HCT116 (cell line): ENCODE measurements around the gene RBM26. TPM values are rescaled to one million over a fixed set of nuclear protein-coding genes. Genes with fewer than 3 reads are reported as not detected.
A peak's percentile ranks its signal among the peaks of the same experiment; 100 is the strongest.

Experiments
- ATAC-seq: fragments of 200-7000 bp; cut with Tn5 transposase; 2 replicates; pipeline ENCODE4 v1.9.1; 2020; ENCODE audit warnings: mild to moderate bottlenecking, moderate library complexity
- BruUV-seq: library from RNA; stranded (reverse); fragments of 400-500 nt; replicated peaks from 2 replicates; lab custom pipeline; 2021; lab: Mats Ljungman, UMichigan
- CTCF ChIA-PET: fragments of 300-600 bp; sonication (Branson Sonifier 250); formaldehyde crosslinking; loops from one replicate; lab custom pipeline; 2021; ENCODE audit warnings: antibody characterized with exemption; lab: Charles Lee
- POLR2A ChIA-PET: fragments of 300-600, 350-600 bp; sonication (Branson Sonifier 250); formaldehyde crosslinking; loops from one replicate; lab custom pipeline; 2021; ENCODE audit warnings: antibody characterized with exemption; lab: Charles Lee
- RAD21 ChIA-PET, 2 experiments: fragments of 300-600 bp; sonication (Branson Sonifier 250); formaldehyde crosslinking; loops; one replicate each; lab custom pipeline; 2023; ENCODE audit warnings: low total read pairs in 2 of 2; ENCODE audit not compliant: uncharacterized antibody in 2 of 2, unreplicated experiment in 2 of 2, low non-redundant PET in 1 of 2; lab: Charles Lee
- DNase-seq: peaks from one replicate; pipeline ENCODE4 v3.0.0-alpha.2; 2010; ENCODE audit warnings: low read depth, low spot score
- H2AFZ ChIP-seq: fragments of 200-600 bp; shearing (Covaris generic), sonication (generic); 2 replicates; pipeline ENCODE4 v1.6.1; 2017; ENCODE audit warnings: low read depth, mixed run types, mixed read lengths, antibody characterized with exemption, low read length; ENCODE audit not compliant: poor library complexity, severe bottlenecking
- H3K27ac ChIP-seq: 2 replicates; pipeline ENCODE4 v1.5.1; 2012; ENCODE audit warnings: low read depth, low read length
- H3K27me3 ChIP-seq: fragments of 200-600 bp; sonication (generic); 2 replicates; pipeline ENCODE4 v1.6.1; 2016; ENCODE audit warnings: mixed run types, low read length, mixed read lengths; ENCODE audit not compliant: insufficient read depth
- H3K36me3 ChIP-seq, 2 experiments: fragments of 200-500 bp in 1 of 2; fragments of 200-600 bp in 1 of 2; sonication (Bioruptor generic) in 1 of 2; sonication (generic) in 1 of 2; 2 replicates each; pipeline versions ENCODE4 v1.5.1 to v1.6.1; 2014 to 2016; ENCODE audit warnings: low read length in 2 of 2, inconsistent platforms in 1 of 2, mixed read lengths in 1 of 2, mixed run types in 1 of 2; ENCODE audit not compliant: insufficient read depth in 2 of 2, control insufficient read depth in 1 of 2
- H3K4me1 ChIP-seq, 2 experiments: fragments of 200-600 bp in 1 of 2; sonication (generic) in 1 of 2; 2 replicates each; pipeline versions ENCODE4 v1.5.1 to v1.6.1; 2012 to 2017; ENCODE audit warnings: low read length in 2 of 2, inconsistent platforms in 1 of 2, mild to moderate bottlenecking in 1 of 2, mixed read lengths in 1 of 2, mixed run types in 1 of 2, moderate library complexity in 1 of 2; ENCODE audit not compliant: insufficient read depth in 2 of 2, control insufficient read depth in 1 of 2
- H3K4me2 ChIP-seq: fragments of 200-600 bp; sonication (generic); 2 replicates; pipeline ENCODE4 v1.6.1; 2017; ENCODE audit warnings: mixed run types, low read length, mixed read lengths
- H3K4me3 ChIP-seq, 2 experiments: fragments of 200-600 bp in 1 of 2; sonication (generic) in 1 of 2; replicated peaks in 1 of 2; 2 replicates each; pipeline ENCODE4 v1.5.1; 2011 to 2016; ENCODE audit warnings: low read length in 2 of 2, control low read depth in 1 of 2, low read depth in 1 of 2, mild to moderate bottlenecking in 1 of 2, mixed read lengths in 1 of 2, mixed run types in 1 of 2
- H3K79me2 ChIP-seq: fragments of 200-600 bp; sonication (generic); 2 replicates; pipeline ENCODE4 v1.6.1; 2017; ENCODE audit warnings: mild to moderate bottlenecking, mixed run types, low read length, moderate library complexity, mixed read lengths; ENCODE audit not compliant: insufficient read depth
- H3K9ac ChIP-seq: fragments of 200-600 bp; sonication (generic); 2 replicates; pipeline ENCODE4 v1.6.1; 2016; ENCODE audit warnings: low read length, mixed read lengths
- H3K9me2 ChIP-seq: fragments of 200-600 bp; sonication (generic), shearing (Covaris generic); 2 replicates; pipeline ENCODE4 v1.6.1; 2017; ENCODE audit warnings: mixed run types, mild to moderate bottlenecking, moderate library complexity; ENCODE audit not compliant: insufficient read depth
- H3K9me3 ChIP-seq, 2 experiments: fragments of 200-500 bp in 1 of 2; fragments of 200-600 bp in 1 of 2; sonication (Bioruptor generic) in 1 of 2; sonication (generic) in 1 of 2; 2 replicates each; pipeline ENCODE4 v1.6.1; 2014 to 2017; ENCODE audit warnings: low read length in 2 of 2, mixed read lengths in 2 of 2, inconsistent platforms in 1 of 2, low read depth in 1 of 2, mild to moderate bottlenecking in 1 of 2, mixed run types in 1 of 2, moderate library complexity in 1 of 2; ENCODE audit not compliant: control insufficient read depth in 1 of 2, insufficient read depth in 1 of 2
- H4K20me1 ChIP-seq: fragments of 200-600 bp; sonication (generic), shearing (Covaris generic); 2 replicates; pipeline ENCODE4 v1.6.1; 2017; ENCODE audit warnings: mixed run types, mild to moderate bottlenecking, moderate library complexity; ENCODE audit not compliant: insufficient read depth
- CBX3 ChIP-seq: IDR thresholded peaks from 2 replicates; pipeline ENCODE4 v1.6.1; 2012; ENCODE audit warnings: low read depth
- CEBPB ChIP-seq: IDR thresholded peaks from 2 replicates; pipeline ENCODE4 v1.6.1; 2012; ENCODE audit warnings: low read depth
- EZH2 ChIP-seq: fragments of 200-600 bp; sonication (generic); IDR thresholded peaks from 2 replicates; pipeline ENCODE4 v1.6.1; 2017; ENCODE audit warnings: antibody characterized with exemption, mixed run types
- EZH2phosphoT487 ChIP-seq: fragments of 200-600 bp; IDR thresholded peaks from 2 replicates; pipeline ENCODE4 v1.6.1; 2018; ENCODE audit warnings: antibody characterized with exemption, borderline replicate concordance
- FOSL1 ChIP-seq: IDR thresholded peaks from 2 replicates; pipeline ENCODE4 v1.6.1; 2012; ENCODE audit warnings: low read depth
- JUND ChIP-seq: IDR thresholded peaks from 2 replicates; pipeline ENCODE4 v1.6.1; 2012
- POLR2A ChIP-seq: IDR thresholded peaks from 2 replicates; pipeline ENCODE4 v1.7.0; 2011; ENCODE audit warnings: borderline replicate concordance; ENCODE audit not compliant: insufficient read depth, insufficient read length; ENCODE audit errors: extremely low read depth
- POLR2AphosphoS5 ChIP-seq: IDR thresholded peaks from 2 replicates; pipeline ENCODE4 v1.6.1; 2011; ENCODE audit warnings: mild to moderate bottlenecking, low read depth, low read length, moderate library complexity
- RAD21 ChIP-seq: IDR thresholded peaks from 2 replicates; pipeline ENCODE4 v1.6.1; 2012; ENCODE audit warnings: low read depth, mild to moderate bottlenecking
- SP1 ChIP-seq: IDR thresholded peaks from 2 replicates; pipeline ENCODE4 v1.6.1; 2012; ENCODE audit warnings: low read depth
- YY1 ChIP-seq: IDR thresholded peaks from 2 replicates; pipeline ENCODE4 v1.6.1; 2011; ENCODE audit warnings: low read length, low read depth, moderate library complexity, mild to moderate bottlenecking; ENCODE audit not compliant: insufficient replicate concordance; ENCODE audit errors: extremely low read depth
- ZBTB33 ChIP-seq: IDR thresholded peaks from 2 replicates; pipeline ENCODE4 v1.6.1; 2011; ENCODE audit warnings: mild to moderate bottlenecking, low read length, moderate library complexity; ENCODE audit not compliant: insufficient replicate concordance; ENCODE audit errors: extremely low read depth
- intact Hi-C: fragments of 100-400 bp; cut with micrococcal nuclease; formaldehyde crosslinking; loops from 2 replicates; pipeline ENCODE4 v1.10.0; 2022
- total RNA-seq: library from RNA; stranded (reverse); gene quantifications from one replicate; pipeline ENCODE4 v1.2.1, GENCODE V29; 2021; ENCODE audit not compliant: unreplicated experiment
- TF ChIP-seq, protein P1 (sequence below), 3 experiments: fragments of 200-600 bp in 1 of 3; sonication (generic) in 1 of 3; IDR thresholded peaks in 2 of 3; conservative IDR thresholded peaks in 1 of 3; 2 replicates each; pipeline ENCODE4 v1.5.1; 2012 to 2017; ENCODE audit warnings: low read depth in 2 of 3, low read length in 2 of 3, antibody characterized with exemption in 1 of 3, borderline replicate concordance in 1 of 3, control low read depth in 1 of 3, mild to moderate bottlenecking in 1 of 3, mixed read lengths in 1 of 3, mixed run types in 1 of 3, moderate library complexity in 1 of 3; ENCODE audit not compliant: insufficient read depth in 1 of 3

Gene RBM26
- total RNA-seq, 1 experiment from 2014 or later = 52.5 TPM

DNA sequence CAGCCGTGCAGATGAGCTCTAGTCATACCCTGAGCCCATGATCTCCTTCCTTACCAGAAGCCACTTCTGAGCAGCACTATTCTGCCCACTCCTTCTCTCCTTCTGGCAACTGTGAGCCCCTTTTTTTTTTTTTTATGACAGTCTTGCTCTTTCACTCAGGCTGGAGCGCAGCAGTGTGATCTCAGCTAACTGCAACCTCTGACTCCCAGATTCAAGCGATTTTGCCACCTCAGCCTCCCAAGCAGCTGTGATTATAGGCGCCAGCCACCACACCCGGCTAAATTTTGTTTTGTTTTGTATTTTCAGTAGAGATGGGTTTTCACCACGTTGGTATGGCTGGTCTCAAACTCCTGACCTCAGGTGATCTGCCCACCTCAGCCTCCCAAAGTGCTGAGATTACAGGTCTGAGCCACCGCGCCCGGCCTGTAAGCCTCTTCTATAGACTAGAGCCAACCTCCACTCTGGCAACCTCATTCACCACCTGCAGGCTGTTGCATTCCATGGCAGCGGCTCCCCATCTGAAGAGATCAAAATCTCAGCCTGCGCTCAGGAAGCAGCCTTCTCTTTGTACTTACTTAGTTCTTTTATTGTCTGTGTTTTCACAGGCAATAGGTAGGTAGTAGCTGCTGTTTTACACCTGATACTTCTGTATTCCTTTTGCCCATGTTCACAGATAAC, 40.1 kb upstream of the RBM26 start:
- Histone ChIP-seq H3K36me3 (no peaks in the 10 kb centered on the region), H3K4me1 (no peaks in the 10 kb centered on the region), H4K20me1 (no peaks in the 10 kb centered on the region), H3K27me3 (no peaks in the 10 kb centered on the region), H3K9ac (no peak overlapping the region), H3K4me3 (no peak overlapping the region), H3K27ac (no peak overlapping the region), H3K9me2 (no peaks in the 10 kb centered on the region), H2AFZ (no peak overlapping the region), H3K9me3 (no peaks in the 10 kb centered on the region), H3K79me2 (no peaks in the 10 kb centered on the region), H3K4me2 (no peak overlapping the region)
- DNase-seq (no peak), ATAC-seq (0 out of 2 replicates have a peak, but pooled peaks have one; percentile 46)
- TF ChIP-seq, protein P1, sequence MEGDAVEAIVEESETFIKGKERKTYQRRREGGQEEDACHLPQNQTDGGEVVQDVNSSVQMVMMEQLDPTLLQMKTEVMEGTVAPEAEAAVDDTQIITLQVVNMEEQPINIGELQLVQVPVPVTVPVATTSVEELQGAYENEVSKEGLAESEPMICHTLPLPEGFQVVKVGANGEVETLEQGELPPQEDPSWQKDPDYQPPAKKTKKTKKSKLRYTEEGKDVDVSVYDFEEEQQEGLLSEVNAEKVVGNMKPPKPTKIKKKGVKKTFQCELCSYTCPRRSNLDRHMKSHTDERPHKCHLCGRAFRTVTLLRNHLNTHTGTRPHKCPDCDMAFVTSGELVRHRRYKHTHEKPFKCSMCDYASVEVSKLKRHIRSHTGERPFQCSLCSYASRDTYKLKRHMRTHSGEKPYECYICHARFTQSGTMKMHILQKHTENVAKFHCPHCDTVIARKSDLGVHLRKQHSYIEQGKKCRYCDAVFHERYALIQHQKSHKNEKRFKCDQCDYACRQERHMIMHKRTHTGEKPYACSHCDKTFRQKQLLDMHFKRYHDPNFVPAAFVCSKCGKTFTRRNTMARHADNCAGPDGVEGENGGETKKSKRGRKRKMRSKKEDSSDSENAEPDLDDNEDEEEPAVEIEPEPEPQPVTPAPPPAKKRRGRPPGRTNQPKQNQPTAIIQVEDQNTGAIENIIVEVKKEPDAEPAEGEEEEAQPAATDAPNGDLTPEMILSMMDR (IDR thresholded peaks at IDR 0.05 in 2 of 3, conservative IDR thresholded peaks at IDR 0.05 in 1 of 3; ENCODE audit: borderline replicate concordance in 1 of 3, insufficient read depth in 1 of 3, low read depth in 2 of 3, low read length in 2 of 3) = no peak
- TF ChIP-seq JUND = no peak
- no TSS peak for BruUV-seq
- intact Hi-C loops = no loop called here
- ChIA-PET CTCF (interaction anchor here (1.3 to 2.1 kb wide), 2 partner anchors 22 to 32 kb away, joined by 3 to 8 read pairs; no protein-coding TSS in a partner anchor), POLR2A (no interaction called here), RAD21 (no interaction called here)

DNA sequence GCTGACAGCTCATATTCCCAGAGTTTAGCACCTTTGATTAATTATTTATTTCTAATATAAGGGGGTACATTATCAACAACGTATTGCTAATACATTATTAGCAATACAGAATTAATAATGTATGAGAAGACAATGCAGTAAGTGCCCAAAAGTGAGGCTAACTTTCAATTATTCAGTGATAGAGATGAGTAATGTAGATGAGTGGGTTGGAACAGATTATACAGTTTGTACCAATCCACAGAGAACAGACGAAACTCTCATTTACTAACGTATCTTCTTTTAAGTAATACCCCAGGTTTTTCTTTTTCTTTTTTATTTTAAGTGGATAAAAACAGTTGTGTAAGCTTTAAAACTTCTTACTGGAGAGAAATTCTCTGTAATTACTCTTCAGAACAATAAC, 36.7 kb upstream of the RBM26 start:
- ChIA-PET POLR2A (no interaction called here), CTCF (no interaction called here)
- TF ChIP-seq, protein P1 (IDR thresholded peaks at IDR 0.05 in 2 of 3, conservative IDR thresholded peaks at IDR 0.05 in 1 of 3; ENCODE audit: borderline replicate concordance in 1 of 3, insufficient read depth in 1 of 3, low read depth in 2 of 3, low read length in 2 of 3) = no peak
- TF ChIP-seq EZH2phosphoT487 (no peak), CBX3 (no peak), FOSL1 (no peak), POLR2A (no peak), YY1 (no peak), ZBTB33 (no peak), RAD21 (no peak), EZH2 (no peak), SP1 (no peak), CEBPB (no peak), POLR2AphosphoS5 (no peak)

More for the DNA sequence above, 36.7 kb upstream of the RBM26 start:
- Histone ChIP-seq H3K36me3 (no peaks in the 10 kb centered on the region), H3K9me2 (no peaks in the 10 kb centered on the region), H3K4me3 (no peak overlapping the region), H3K4me2 (no peak overlapping the region), H3K4me1 (no peaks in the 10 kb centered on the region), H3K9me3 (no peaks in the 10 kb centered on the region), H3K27me3 (no peaks in the 10 kb centered on the region), H4K20me1 (no peaks in the 10 kb centered on the region), H3K79me2 (no peaks in the 10 kb centered on the region), H2AFZ (no peak overlapping the region), H3K9ac (no peak overlapping the region), H3K27ac (no peak overlapping the region)
- RAD21 ChIA-PET = no interaction called here
- BruUV-seq = no TSS peak
- no peak for DNase-seq
- ATAC-seq = no peak
- intact Hi-C loops = no loop called here
